Kidney (tissue), 14 donors: ENCODE measurements around the gene TFB1M. TPM values are rescaled to one million over a fixed set of nuclear protein-coding genes. Genes with fewer than 3 reads are reported as not detected.

Source experiments
- DNase-seq, 5 donors: peaks; one replicate each; pipeline ENCODE4 v3.0.0-alpha.2; 2013 to 2020
- FAIRE-seq: peaks from 2 replicates; lab custom pipeline; 2012; peaks lifted over from hg19 to GRCh38; lab: Jason Lieb, UNC
- H3K27ac ChIP-seq, 2 donors: one replicate each; pipeline ENCODE4 v1.7.0; 2013; ENCODE audit warnings: low read depth in 2 of 2, low read length in 2 of 2, inconsistent platforms in 1 of 2
- H3K27me3 ChIP-seq: one replicate; pipeline ENCODE4 v1.7.1; 2013; ENCODE audit warnings: low read length, inconsistent platforms; ENCODE audit not compliant: control insufficient read depth, insufficient read depth
- H3K36me3 ChIP-seq, 3 donors: one replicate each; pipeline versions ENCODE4 v1.7.0 to v1.7.1; 2013; ENCODE audit warnings: low read length in 3 of 3, control low read depth in 1 of 3, inconsistent platforms in 1 of 3; ENCODE audit not compliant: insufficient read depth in 3 of 3, control insufficient read depth in 2 of 3
- H3K4me1 ChIP-seq, 3 donors: one replicate each; pipeline versions ENCODE4 v1.7.0 to v1.7.1; 2013; ENCODE audit warnings: low read length in 3 of 3, inconsistent platforms in 1 of 3, low read depth in 1 of 3; ENCODE audit not compliant: control insufficient read depth in 2 of 3, insufficient read depth in 2 of 3
- H3K4me3 ChIP-seq, 3 donors: one replicate each; pipeline versions ENCODE4 v1.7.0 to v1.8.1; 2013; ENCODE audit warnings: low read length in 3 of 3, control low read depth in 1 of 3, inconsistent platforms in 1 of 3
- H3K9ac ChIP-seq, 3 donors: one replicate each; pipeline versions ENCODE4 v1.7.0 to v1.7.1; 2013; ENCODE audit warnings: low read length in 3 of 3, control low read depth in 1 of 3, inconsistent platforms in 1 of 3
- H3K9me3 ChIP-seq, 3 donors: one replicate each; pipeline versions ENCODE4 v1.7.0 to v1.7.1; 2013; ENCODE audit warnings: low read length in 3 of 3, control low read depth in 1 of 3, inconsistent platforms in 1 of 3; ENCODE audit not compliant: control insufficient read depth in 2 of 3, insufficient read depth in 1 of 3
- CTCF ChIP-seq: IDR thresholded peaks from 3 replicates; pipeline ENCODE4 v1.5.1; 2012; ENCODE audit warnings: mild to moderate bottlenecking, moderate library complexity, borderline replicate concordance; ENCODE audit not compliant: insufficient read depth; ENCODE audit errors: extremely low read depth
- intact Hi-C: fragments of 100-400 bp; cut with DNase I; formaldehyde crosslinking; loops from one replicate; pipeline ENCODE4 v1.11.1; 2022
- polyA plus RNA-seq: library from polyadenylated mRNA; stranded (reverse); fragments of 350-450 nt; fragmentation: Illumina TruSeq; extraction: RNeasy Lipid Tissue Mini Kit (QIAGEN cat#74804); gene quantifications from one replicate; pipeline ENCODE4 v1.2.3, GENCODE V29; 2014; ENCODE audit warnings: low read depth, low replicate concordance; ENCODE audit not compliant: insufficient read depth
- total RNA-seq: library from RNA; stranded (reverse); fragmentation: NEBNext Ultra II Directional; extraction: Animal tissue kit (Norgen Biotek cat#: 25700); gene quantifications from one replicate; pipeline ENCODE4 v1.2.1, GENCODE V29; 2021
- donor health status: control.
- donor health status: control.
- donor health status: control.
- donor health status: control.
- donor health status: control.
- donor health status: DM: yes; HTN: yes; CAD: no.
- donor health status: Normal renal cell carcinoma (clear cell type).

Gene TFB1M
- total and polyA plus RNA-seq, 2 donors from 2014 or later: 16.3 to 28.1 TPM

GRCh38 chr6:155259204-155259603, 55.1 kb downstream of the TFB1M start:
- no peaks in the 10 kb centered on the region for H3K27me3 ChIP-seq
- H3K27ac ChIP-seq: no peak overlapping the region
- DNase-seq (no peak), FAIRE-seq (no peak)
- intact Hi-C loops: no loop called here
- H3K4me3 ChIP-seq: no peak overlapping the region
- peaks cover 3 to 21% (median 14%) of the 10 kb centered on the region in 3 donors for H3K36me3 ChIP-seq
- no peaks in the 10 kb centered on the region for H3K9me3 ChIP-seq
- no peak overlapping the region for H3K9ac ChIP-seq
- H3K4me1 ChIP-seq: no peaks in the 10 kb centered on the region
- TF ChIP-seq CTCF: no peak

- intact Hi-C loops: no loop called here
- Histone ChIP-seq H3K9ac (no peak overlapping the region), H3K27me3 (no peaks in the 10 kb centered on the region), H3K27ac (no peak overlapping the region), H3K4me1 (no peaks in the 10 kb centered on the region), H3K9me3 (no peaks in the 10 kb centered on the region), H3K4me3 (no peak overlapping the region), H3K36me3 (peaks cover 3 to 26% (median 14%) of the 10 kb centered on the region in 3 donors)
- FAIRE-seq (no peak), DNase-seq (no peak)
- no peak for TF ChIP-seq CTCF
These were observed 56.5 kb downstream of the TFB1M start for GRCh38 chr6:155257796-155258195.

GRCh38 chr6:155256122-155256795, 58.0 kb downstream of the TFB1M start:
- no peak for TF ChIP-seq CTCF
- no peaks in the 10 kb centered on the region for H3K27me3 ChIP-seq
- no peaks in the 10 kb centered on the region for H3K4me1 ChIP-seq
- no peak overlapping the region for H3K9ac ChIP-seq
- DNase-seq (no peak), FAIRE-seq (no peak)
- H3K27ac ChIP-seq: no peak overlapping the region
- H3K36me3 ChIP-seq: peaks cover 5 to 26% (median 14%) of the 10 kb centered on the region in 3 donors
- H3K9me3 ChIP-seq: no peaks in the 10 kb centered on the region
- intact Hi-C loops: no loop called here
- H3K4me3 ChIP-seq: no peak overlapping the region
